ENCODE results near the gene ETFA. TPM values are rescaled to one million over a fixed set of nuclear protein-coding genes. Genes with fewer than 3 reads are reported as not detected.

Gene ETFA
- total and polyA plus RNA-seq, 2 of the 8 experiments (the other 6 are each of a cell fraction or from before 2014, with no cell fraction given): 60.9 to 90.0 TPM

DNA sequence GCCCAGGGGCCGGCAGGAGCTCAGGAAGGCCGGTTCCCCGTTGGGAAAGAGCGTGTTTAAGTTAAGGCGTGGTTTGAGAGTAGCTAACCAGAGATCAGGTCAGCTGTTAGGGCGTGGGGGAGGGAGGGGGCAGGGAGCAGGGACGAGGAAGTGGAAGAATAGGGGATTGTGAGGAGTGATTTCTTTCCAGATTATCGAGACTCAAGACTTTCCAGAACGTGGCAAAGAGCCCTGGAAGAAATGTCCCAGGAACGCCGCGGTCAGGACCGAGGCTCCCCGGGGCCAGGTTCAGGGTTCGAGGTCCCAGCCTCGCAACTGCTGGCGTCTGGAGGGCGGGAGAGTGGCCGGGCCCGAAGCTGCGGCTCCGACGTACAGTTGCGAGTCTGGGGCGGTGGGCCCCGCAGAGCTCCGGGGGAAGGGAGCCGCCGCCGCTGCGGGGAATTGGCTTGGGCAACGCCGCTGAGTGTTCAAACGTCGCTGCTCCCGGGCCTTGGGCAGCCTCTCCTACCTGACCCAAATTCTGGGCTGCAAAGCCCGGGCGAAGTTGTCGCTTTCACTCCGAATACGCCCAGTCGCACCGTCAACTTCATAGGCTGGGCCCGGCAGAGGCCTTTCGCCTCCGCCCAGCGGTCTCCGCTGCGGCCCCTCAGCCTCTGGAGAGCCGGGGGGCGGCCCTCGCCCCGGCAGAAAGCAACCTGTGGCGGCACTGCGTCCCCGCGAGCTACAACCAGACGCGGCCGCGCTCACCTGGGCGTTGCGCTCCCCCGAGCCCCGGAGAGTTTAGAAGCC, 34.8 kb upstream of the ETFA start:
- no peaks in the 10 kb centered on the region for H3K79me2 ChIP-seq (ENCODE audit: control insufficient read depth in 1 of 2, insufficient read depth in 2 of 2, low read length in 2 of 2)
- peak overlapping the region; percentile 51 to 68 (median 60) for H3K4me3 ChIP-seq (ENCODE audit: extremely low read depth in 1 of 4, insufficient read depth in 2 of 4, low read depth in 3 of 4, low read length in 4 of 4)
- no peaks in the 10 kb centered on the region for H3K79me1 ChIP-seq (ENCODE audit: low read depth, low read length)
- no peak overlapping the region for H2BK15ac ChIP-seq (ENCODE audit: low read length)
- no peak overlapping the region for H4K91ac ChIP-seq (replicated peaks; ENCODE audit: insufficient read length, low read length)
- no peak overlapping the region for H4K5ac ChIP-seq (ENCODE audit: insufficient read length, low read depth, low read length)
- no peak overlapping the region for H2BK120ac ChIP-seq (replicated peaks; ENCODE audit: low read depth, low read length)
- H3K4ac ChIP-seq (replicated peaks; ENCODE audit: insufficient read length, low read depth, low read length): no peak overlapping the region
- no peak overlapping the region for H2AK5ac ChIP-seq (ENCODE audit: low read depth, low read length)
- peaks cover 0 to 10% of the 10 kb centered on the region in 2 experiments; a peak in 1 of 4 replicates for H3K9me3 ChIP-seq (ENCODE audit: insufficient read depth in 2 of 2, low read depth in 1 of 2, low read length in 1 of 2)
- H3K23me2 ChIP-seq (ENCODE audit: low read depth, low read length): peaks cover 10% of the 10 kb centered on the region; the same call in 1 of the 2 replicates
- H3K4me2 ChIP-seq (ENCODE audit: insufficient read depth in 1 of 2, low read depth in 2 of 2, low read length in 2 of 2): peak overlapping the region; percentile 77 to 84
- H3K27me3 ChIP-seq (replicated peaks in 1 of 4; ENCODE audit: control insufficient read depth in 3 of 4, extremely low read depth in 1 of 4, insufficient read depth in 3 of 4, low read length in 3 of 4): peaks cover 65 to 89% (median 75%) of the 10 kb centered on the region in 4 experiments
- H3K56ac ChIP-seq (replicated peaks; ENCODE audit: insufficient read length, low read depth, low read length): no peak overlapping the region
- CTCF ChIA-PET (ENCODE audit: partially characterized antibody): interaction anchor here (1.3 to 3.6 kb wide), 4 partner anchors 8 to 155 kb away, joined by 3 to 22 read pairs (median 4); no protein-coding TSS in a partner anchor
- peaks cover 0 to 11% (median 0%) of the 10 kb centered on the region in 4 experiments; a peak in 1 of 8 replicates for H3K36me3 ChIP-seq (ENCODE audit: control insufficient read depth in 2 of 4, insufficient read depth in 4 of 4, low read length in 3 of 4)
- DNase-seq (ENCODE audit: low read depth in 1 of 2, low spot score in 2 of 2) (peak in 1 of 2 experiments; percentile 77), FAIRE-seq (no peak)
- H3K27ac ChIP-seq (ENCODE audit: low read depth, low read length): no peak overlapping the region
- peaks cover 5 to 13% of the 10 kb centered on the region in 2 experiments for H4K20me1 ChIP-seq (replicated peaks in 1 of 2; ENCODE audit: control insufficient read depth in 1 of 2, insufficient read depth in 2 of 2, low read length in 2 of 2)
- no peak overlapping the region; the same call in none of the 2 replicates for H3K18ac ChIP-seq (ENCODE audit: extremely low read depth, low read length)
- H3K9ac ChIP-seq (replicated peaks in 1 of 4; ENCODE audit: extremely low read depth in 1 of 4, low read depth in 3 of 4, low read length in 3 of 4): no peak overlapping the region
- no peak overlapping the region for H2BK5ac ChIP-seq (ENCODE audit: low read depth, low read length)
- POLR2A ChIA-PET (ENCODE audit: partially characterized antibody): interaction anchor here (0.6 to 5.0 kb wide), 5 partner anchors 9 to 585 kb away, joined by 3 to 55 read pairs (median 5); partner anchors contain the start of genes ISL2 and RCN2
- no peak overlapping the region for H3K23ac ChIP-seq (ENCODE audit: insufficient read length)
- H3K14ac ChIP-seq (ENCODE audit: insufficient read length): no peak overlapping the region
- peak overlapping the region; percentile 15; the same call in 1 of the 2 replicates for H4K8ac ChIP-seq (ENCODE audit: extremely low read depth, insufficient read depth, low read length)
- WGBS, 2 experiments (ENCODE audit: extremely low coverage in 1 of 2, insufficient coverage in 1 of 2, insufficient read length in 1 of 2, insufficient replicate concordance in 2 of 2, low coverage in 1 of 2, low lambda C conversion rate in 2 of 2, missing lambda C conversion rate in 1 of 2): 1% methylated on average over 39 of the region's 65 CpGs; no CpG with 5 or more reads in 1 of the 2 experiments
- H3K4me1 ChIP-seq (replicated peaks in 1 of 4; ENCODE audit: control insufficient read depth in 3 of 4, insufficient read depth in 4 of 4, low read length in 3 of 4): peaks cover 0 to 12% (median 5%) of the 10 kb centered on the region in 4 experiments; a peak in 6 of 7 replicates
- H2AFZ ChIP-seq (ENCODE audit: low read length): no peak overlapping the region
- H2BK12ac ChIP-seq (ENCODE audit: low read depth, low read length): no peak overlapping the region
- no peak overlapping the region for H2BK20ac ChIP-seq (ENCODE audit: low read length)
- no peak for TF ChIP-seq NRF1 (IDR thresholded peaks at IDR 0.05; ENCODE audit: low read depth, low read length)
- TF ChIP-seq KDM5A (IDR thresholded peaks at IDR 0.05; ENCODE audit: low read length): no peak
- peak; percentile 67 for TF ChIP-seq RNF2 (IDR thresholded peaks at IDR 0.05; ENCODE audit: borderline replicate concordance, low read depth, low read length, missing control alignments, poor library complexity, severe bottlenecking)
- TF ChIP-seq, protein P1, sequence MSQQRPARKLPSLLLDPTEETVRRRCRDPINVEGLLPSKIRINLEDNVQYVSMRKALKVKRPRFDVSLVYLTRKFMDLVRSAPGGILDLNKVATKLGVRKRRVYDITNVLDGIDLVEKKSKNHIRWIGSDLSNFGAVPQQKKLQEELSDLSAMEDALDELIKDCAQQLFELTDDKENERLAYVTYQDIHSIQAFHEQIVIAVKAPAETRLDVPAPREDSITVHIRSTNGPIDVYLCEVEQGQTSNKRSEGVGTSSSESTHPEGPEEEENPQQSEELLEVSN (IDR thresholded peaks at IDR 0.05): peak; percentile 81; the same call in 1 of the 2 replicates
- no peak for TF ChIP-seq POLR2A (IDR thresholded peaks at IDR 0.05; ENCODE audit: control extremely low read depth in 1 of 2, low read depth in 2 of 2, low read length in 2 of 2)
- TF ChIP-seq TEAD4 (IDR thresholded peaks at IDR 0.05; ENCODE audit: low read depth, low read length): no peak
- no peak for TF ChIP-seq CBX8 (IDR thresholded peaks at IDR 0.05; ENCODE audit: borderline replicate concordance, low read depth, low read length)
- TF ChIP-seq CHD1 (IDR thresholded peaks at IDR 0.05; ENCODE audit: low read depth, low read length): no peak
- peak; percentile 34 for TF ChIP-seq MAX (IDR thresholded peaks at IDR 0.05)
- TF ChIP-seq ASH2L (IDR thresholded peaks at IDR 0.05; ENCODE audit: low read length): peak; percentile 81
- TF ChIP-seq FOSL1 (IDR thresholded peaks at IDR 0.05; ENCODE audit: insufficient read depth, low read depth, low read length): no peak

Measured in H1 (cell line).